ENCODE measurements around the gene EPB41L4B.

The EPB41L4B gene

GRCh38 chr9:109290385-109290784 lies 30.5 kb downstream of the EPB41L4B start:
- peaks cover 7% of the 10 kb centered on the region for H3K4me1 ChIP-seq (ENCODE audit: low read depth, poor library complexity, severe bottlenecking)
- H4K20me1 ChIP-seq (ENCODE audit: insufficient read depth), result no peaks in the 10 kb centered on the region
- no peak overlapping the region for H3K4me3 ChIP-seq (IDR thresholded peaks at IDR 0.05; ENCODE audit: insufficient read depth, low read depth, low read length)
- H3K27me3 ChIP-seq (ENCODE audit: insufficient read depth, low read depth), result no peaks in the 10 kb centered on the region
- no peak overlapping the region for H2AFZ ChIP-seq (ENCODE audit: low read depth)
- H3K36me3 ChIP-seq (ENCODE audit: insufficient read depth), result no peaks in the 10 kb centered on the region
- H3K27ac ChIP-seq, result no peak overlapping the region
- H3K79me2 ChIP-seq (ENCODE audit: insufficient read depth, low read depth), result no peaks in the 10 kb centered on the region
- TF ChIP-seq CTCF (conservative IDR thresholded peaks at IDR 0.05; ENCODE audit: low read depth, low read length), result no peak
- no peak overlapping the region for H3K4me2 ChIP-seq
- no peak overlapping the region for H3K9ac ChIP-seq

- Histone ChIP-seq H3K4me2 (no peak overlapping the region), H3K4me1 (ENCODE audit: low read depth, poor library complexity, severe bottlenecking) (peaks cover 3% of the 10 kb centered on the region), H3K27ac (no peak overlapping the region), H2AFZ (ENCODE audit: low read depth) (no peak overlapping the region), H3K36me3 (ENCODE audit: insufficient read depth) (no peaks in the 10 kb centered on the region), H3K79me2 (ENCODE audit: insufficient read depth, low read depth) (no peaks in the 10 kb centered on the region), H3K4me3 (IDR thresholded peaks at IDR 0.05; ENCODE audit: insufficient read depth, low read depth, low read length) (no peak overlapping the region), H3K27me3 (ENCODE audit: insufficient read depth, low read depth) (no peaks in the 10 kb centered on the region), H3K9ac (no peak overlapping the region), H4K20me1 (ENCODE audit: insufficient read depth) (no peaks in the 10 kb centered on the region)
- no peak for TF ChIP-seq CTCF (conservative IDR thresholded peaks at IDR 0.05; ENCODE audit: low read depth, low read length)
Measured at GRCh38 chr9:109289931-109290330, 30.9 kb downstream of the EPB41L4B start.

GRCh38 chr9:109289186-109289585 lies 31.7 kb downstream of the EPB41L4B start:
- H3K4me1 ChIP-seq (ENCODE audit: low read depth, poor library complexity, severe bottlenecking), result no peaks in the 10 kb centered on the region
- no peaks in the 10 kb centered on the region for H3K27me3 ChIP-seq (ENCODE audit: insufficient read depth, low read depth)
- H4K20me1 ChIP-seq (ENCODE audit: insufficient read depth), result no peaks in the 10 kb centered on the region
- no peak overlapping the region for H3K27ac ChIP-seq
- no peak overlapping the region for H3K4me2 ChIP-seq
- H3K36me3 ChIP-seq (ENCODE audit: insufficient read depth), result no peaks in the 10 kb centered on the region
- H3K4me3 ChIP-seq (IDR thresholded peaks at IDR 0.05; ENCODE audit: insufficient read depth, low read depth, low read length), result no peak overlapping the region
- H3K79me2 ChIP-seq (ENCODE audit: insufficient read depth, low read depth), result no peaks in the 10 kb centered on the region
- no peak for TF ChIP-seq CTCF (conservative IDR thresholded peaks at IDR 0.05; ENCODE audit: low read depth, low read length)
- H3K9ac ChIP-seq, result no peak overlapping the region
- no peak overlapping the region for H2AFZ ChIP-seq (ENCODE audit: low read depth)

GRCh38 chr9:109286981-109287380 lies 33.9 kb downstream of the EPB41L4B start:
- TF ChIP-seq CTCF (conservative IDR thresholded peaks at IDR 0.05; ENCODE audit: low read depth, low read length), result no peak
- Histone ChIP-seq H3K9ac (no peak overlapping the region), H3K4me1 (ENCODE audit: low read depth, poor library complexity, severe bottlenecking) (no peaks in the 10 kb centered on the region), H4K20me1 (ENCODE audit: insufficient read depth) (no peaks in the 10 kb centered on the region), H3K27me3 (ENCODE audit: insufficient read depth, low read depth) (no peaks in the 10 kb centered on the region), H3K36me3 (ENCODE audit: insufficient read depth) (no peaks in the 10 kb centered on the region), H3K79me2 (ENCODE audit: insufficient read depth, low read depth) (no peaks in the 10 kb centered on the region), H2AFZ (ENCODE audit: low read depth) (no peak overlapping the region), H3K27ac (no peak overlapping the region), H3K4me2 (no peak overlapping the region), H3K4me3 (IDR thresholded peaks at IDR 0.05; ENCODE audit: insufficient read depth, low read depth, low read length) (no peak overlapping the region)
